Sciatic nerve (tissue), 2 donors: ENCODE results near the gene GPR139. TPM values are rescaled to one million over a fixed set of nuclear protein-coding genes. Genes with fewer than 3 reads are reported as not detected.

Experiments
- ATAC-seq: fragments of 200-7000 bp; cut with Tn5 transposase; one replicate; pipeline ENCODE4 v1.9.1; 2020; ENCODE audit warnings: mild to moderate bottlenecking, moderate library complexity
- DNase-seq: peaks from one replicate; pipeline ENCODE4 v3.0.0-alpha.2; 2020; ENCODE audit warnings: low spot score
- intact Hi-C: fragments of 100-400 bp; cut with DNase I; formaldehyde crosslinking; loops from one replicate; pipeline ENCODE4 v1.14.2; 2022
- total RNA-seq: library from RNA; stranded (reverse); fragmentation: NEBNext Ultra II Directional; extraction: Animal tissue kit (Norgen Biotek cat#: 25700); gene quantifications from one replicate; pipeline ENCODE4 v1.2.1, GENCODE V29; 2021
- donor health status: DM: no; HTN: no; CAD: no.
- donor health status: DM: no; HTN: no; CAD: no.

Gene GPR139
- total RNA-seq = not detected

DNA sequence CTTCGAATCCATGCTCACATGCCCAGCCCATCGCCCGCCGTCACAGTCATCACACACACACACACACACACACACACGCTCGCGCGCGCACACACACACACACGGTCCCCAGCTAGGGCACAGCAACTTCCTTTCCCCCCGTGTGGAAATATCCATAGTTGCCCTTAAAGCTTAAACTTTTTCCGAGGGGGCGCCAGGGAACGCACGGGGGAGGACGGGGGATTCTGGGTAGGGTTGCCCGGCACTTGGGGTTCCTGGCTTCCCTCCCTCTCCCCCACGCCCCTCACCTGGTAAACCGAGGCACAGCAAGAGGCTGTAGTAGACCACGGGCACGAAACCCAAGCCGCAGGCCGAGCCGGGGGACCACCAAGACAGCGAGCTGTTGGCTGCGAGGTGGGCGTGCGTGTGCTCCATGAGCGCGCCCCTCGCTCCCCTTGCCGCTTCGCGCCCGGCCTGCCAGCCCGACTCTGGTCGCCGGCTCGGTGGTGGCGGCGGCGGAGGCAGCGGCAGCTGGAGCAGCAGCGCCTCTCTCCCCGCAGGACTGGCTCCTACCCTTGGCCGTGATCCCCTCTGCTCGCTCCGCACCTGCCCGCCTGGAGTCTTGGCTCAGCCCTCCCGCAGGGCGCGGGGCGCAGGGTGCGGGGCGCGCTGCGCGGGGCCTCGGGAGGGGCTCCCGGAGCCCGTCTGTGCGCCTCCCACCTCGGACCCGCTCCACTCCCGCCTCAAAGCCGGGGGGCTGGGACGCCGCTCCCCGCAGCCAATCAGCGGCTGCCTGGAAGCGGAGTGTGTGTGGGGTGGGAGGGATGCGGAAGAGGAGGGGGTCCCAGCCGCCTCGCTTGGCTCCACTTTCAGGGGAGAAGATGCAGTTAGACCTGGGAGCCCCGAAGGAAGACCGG is at the start of gene GPR139:
Gene GPR139, minus strand, starts transcription at position 688 of the 896 bp plus-strand sequence. Its CDS starts 274 bp downstream, at position 414.
- DNase-seq (no peak), ATAC-seq (no peak)
- intact Hi-C loops = no loop called here

DNA sequence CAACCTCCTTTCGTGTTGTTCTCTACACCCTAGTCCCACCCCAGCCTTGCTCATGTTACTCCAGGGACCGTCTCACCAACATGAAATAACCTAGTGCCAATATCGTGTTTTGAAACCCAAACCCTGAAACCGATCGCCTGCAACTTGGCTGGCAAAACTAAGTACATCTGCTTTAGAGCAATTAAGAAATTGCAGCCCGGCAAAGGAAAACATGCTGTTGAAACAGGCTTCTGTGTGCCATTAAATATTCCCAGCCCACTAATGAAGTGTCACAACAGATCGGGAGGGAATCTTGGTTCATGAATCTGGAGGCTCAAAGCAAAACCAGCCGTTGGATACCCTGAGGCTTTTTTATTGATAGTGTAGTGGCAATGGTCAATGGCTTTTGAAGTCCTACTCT is 48.3 kb upstream of the GPR139 start:
- ATAC-seq (no peak), DNase-seq (no peak)
- intact Hi-C loops = no loop called here

DNA sequence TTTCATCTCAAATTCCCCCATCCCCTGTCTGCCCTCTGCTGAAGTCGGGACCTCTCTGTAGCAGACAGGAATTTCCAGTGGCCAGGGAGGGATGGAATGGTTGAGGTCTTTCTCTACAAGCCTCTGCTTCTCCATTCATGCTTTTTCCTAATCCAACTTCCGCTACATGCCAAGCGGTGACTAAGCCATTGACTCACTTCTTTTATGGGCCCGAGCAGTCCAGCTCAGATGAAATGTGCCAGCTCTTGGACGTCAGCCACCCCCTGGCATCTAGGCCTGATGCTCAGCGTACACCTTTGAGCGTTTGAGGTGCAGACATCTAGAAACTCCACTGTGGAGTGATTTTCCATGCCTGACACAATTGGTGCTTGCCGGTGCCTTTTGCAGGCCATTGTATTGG is 40.7 kb upstream of the GPR139 start:
- intact Hi-C loops = no loop called here
- no peak for DNase-seq
- no peak for ATAC-seq

DNA sequence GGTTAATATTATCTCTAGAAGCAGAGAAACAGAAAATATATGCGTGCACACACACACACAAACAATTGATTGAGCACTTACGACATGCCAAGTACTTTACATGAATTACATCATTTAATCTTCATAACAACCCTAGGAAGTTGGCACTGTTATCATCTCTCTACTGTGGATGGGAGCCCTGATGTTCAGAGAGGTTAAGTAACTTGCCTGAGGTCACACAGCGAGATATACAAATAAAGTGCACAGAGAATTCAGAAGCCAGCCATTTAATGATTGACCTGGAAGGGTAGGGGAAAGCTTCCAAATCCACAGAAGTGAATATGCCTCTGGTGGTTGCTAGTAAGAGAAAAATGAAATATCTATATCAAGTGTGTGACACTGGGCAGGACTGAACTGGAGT is 37.5 kb upstream of the GPR139 start:
- intact Hi-C loops = no loop called here
- no peak for DNase-seq
- ATAC-seq = no peak

DNA sequence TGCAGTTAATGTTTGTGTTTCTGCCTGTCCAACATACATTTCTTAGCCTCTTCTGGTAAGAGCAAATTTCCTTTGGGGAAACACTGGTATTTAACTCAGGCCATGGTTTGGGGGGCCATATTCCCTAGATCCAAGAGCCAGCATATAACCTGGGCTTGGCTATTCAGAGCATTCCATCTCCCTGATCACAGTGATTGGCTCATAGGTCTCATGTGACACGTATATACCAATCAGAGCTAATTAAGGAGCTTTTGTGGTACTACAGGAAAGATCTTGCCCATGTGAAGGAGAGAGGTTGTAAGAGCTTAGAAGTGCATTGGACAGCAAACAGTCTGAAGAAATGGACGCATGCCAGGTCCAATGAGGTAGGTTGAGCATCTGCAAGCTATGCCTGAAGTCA is 33.4 kb upstream of the GPR139 start:
- DNase-seq = no peak
- intact Hi-C loops = no loop called here

DNA sequence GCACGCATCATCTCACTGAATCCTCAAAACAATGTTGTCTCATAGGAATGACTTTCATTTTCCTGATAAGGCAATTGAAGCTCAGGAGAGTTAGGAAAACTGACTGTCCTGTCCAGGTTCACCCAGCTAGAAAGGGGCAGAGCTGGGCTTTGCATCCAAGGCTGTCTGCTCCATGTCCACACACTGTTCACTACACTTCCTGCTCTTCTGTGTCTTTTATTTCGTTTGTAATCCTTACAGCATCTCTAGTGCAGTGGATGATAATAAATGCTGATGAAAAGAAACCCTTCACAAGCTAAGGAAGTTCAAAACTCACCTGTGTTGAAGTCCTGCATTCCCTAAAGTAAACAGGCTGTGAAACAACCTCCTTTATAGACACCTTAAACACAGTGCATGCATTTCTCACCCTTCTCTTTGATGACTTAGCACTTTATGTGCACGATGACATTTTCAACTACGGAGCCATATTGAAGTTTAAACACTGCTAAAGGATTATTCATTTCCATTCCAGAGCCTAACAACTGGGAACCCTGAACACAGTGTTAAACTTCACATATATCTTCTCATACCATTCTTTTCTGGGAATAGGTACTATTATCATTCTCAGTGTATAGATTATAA is 31.0 kb upstream of the GPR139 start:
- DNase-seq (no peak), ATAC-seq (no peak)
- intact Hi-C loops = no loop called here

More for the DNA sequence above, 33.4 kb upstream of the GPR139 start:
- ATAC-seq = no peak

DNA sequence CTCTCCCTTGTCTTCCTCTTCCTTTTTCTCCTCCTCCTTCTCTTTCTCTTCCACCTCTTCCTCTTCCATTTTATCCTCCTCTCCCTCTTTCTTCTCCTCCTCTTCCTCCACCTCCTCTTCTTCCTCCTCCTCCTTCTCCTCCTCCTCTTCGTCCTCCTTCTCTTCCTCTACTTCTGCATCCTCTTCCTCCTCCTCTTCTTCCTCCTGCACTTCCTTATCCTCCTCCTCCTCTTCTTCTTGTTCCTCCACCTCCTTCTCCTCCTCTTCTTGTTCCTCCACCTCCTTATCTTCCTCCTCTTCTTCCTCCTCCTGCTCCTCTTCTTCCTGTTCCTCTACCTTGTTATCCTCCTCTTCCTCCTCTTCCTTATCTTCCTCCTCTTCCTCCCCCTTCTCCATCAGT is 28.8 kb upstream of the GPR139 start:
- no peak for ATAC-seq
- intact Hi-C loops = no loop called here
- DNase-seq = no peak

DNA sequence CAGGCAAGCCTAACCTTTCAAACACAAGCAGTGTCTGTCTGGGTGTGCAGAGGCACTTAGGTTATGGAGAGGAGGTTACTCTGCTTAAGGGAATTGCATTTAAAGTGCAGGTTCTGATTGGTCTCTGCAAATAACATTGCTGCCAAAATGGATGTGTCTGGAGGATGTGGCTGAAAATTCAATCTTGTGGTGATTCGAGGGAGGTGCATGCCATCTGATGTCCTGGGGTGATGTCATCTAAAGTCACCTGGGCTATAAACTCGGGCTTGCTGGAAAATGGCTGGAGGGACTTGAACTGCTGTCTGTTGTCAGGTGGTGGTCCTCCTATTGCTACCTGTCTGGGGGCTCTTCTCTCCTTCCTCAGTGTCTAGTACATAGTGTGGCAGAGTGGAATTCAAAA is 28.3 kb upstream of the GPR139 start:
- no peak for ATAC-seq
- no peak for DNase-seq
- intact Hi-C loops = no loop called here

DNA sequence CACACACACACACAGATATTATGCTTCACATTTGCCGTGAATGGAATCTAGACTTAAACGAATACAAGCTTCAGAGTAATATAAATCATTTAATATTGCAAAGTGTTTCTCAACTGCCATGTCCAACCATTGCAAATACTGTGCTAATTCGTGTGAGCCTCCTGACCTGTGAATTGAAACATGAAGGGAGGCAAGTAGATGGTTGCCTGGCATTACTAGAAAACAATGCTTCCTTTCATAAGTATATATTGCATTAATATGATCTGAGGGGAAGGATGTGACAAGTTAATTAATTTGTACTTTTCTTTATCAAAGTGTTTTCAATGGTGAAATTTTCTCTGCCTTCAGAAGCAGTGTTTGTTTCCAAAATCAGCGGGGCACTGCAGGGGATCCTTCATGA is 25.7 kb upstream of the GPR139 start:
- intact Hi-C loops = no loop called here
- DNase-seq = no peak
- ATAC-seq = no peak

DNA sequence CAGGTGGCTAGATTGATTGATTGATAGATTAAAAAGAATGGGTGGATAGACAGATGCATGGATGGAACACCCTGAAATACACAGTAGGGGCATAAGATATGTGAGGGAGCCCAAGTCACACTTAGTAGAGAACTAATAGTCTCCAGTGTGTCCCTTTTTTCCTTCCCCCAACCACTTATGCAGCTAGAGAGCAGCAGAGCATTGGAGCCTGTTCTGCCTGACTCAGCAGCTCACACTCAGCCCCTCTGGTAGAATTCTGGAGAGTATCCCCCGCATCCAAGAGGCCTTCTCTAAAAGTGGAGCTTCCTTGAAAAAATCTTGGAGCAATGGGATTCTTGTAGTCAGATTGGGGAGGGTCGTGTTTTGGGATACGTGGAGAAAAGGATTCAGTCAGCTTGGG is 20.5 kb upstream of the GPR139 start:
- intact Hi-C loops = no loop called here
- no peak for DNase-seq
- ATAC-seq = no peak

DNA sequence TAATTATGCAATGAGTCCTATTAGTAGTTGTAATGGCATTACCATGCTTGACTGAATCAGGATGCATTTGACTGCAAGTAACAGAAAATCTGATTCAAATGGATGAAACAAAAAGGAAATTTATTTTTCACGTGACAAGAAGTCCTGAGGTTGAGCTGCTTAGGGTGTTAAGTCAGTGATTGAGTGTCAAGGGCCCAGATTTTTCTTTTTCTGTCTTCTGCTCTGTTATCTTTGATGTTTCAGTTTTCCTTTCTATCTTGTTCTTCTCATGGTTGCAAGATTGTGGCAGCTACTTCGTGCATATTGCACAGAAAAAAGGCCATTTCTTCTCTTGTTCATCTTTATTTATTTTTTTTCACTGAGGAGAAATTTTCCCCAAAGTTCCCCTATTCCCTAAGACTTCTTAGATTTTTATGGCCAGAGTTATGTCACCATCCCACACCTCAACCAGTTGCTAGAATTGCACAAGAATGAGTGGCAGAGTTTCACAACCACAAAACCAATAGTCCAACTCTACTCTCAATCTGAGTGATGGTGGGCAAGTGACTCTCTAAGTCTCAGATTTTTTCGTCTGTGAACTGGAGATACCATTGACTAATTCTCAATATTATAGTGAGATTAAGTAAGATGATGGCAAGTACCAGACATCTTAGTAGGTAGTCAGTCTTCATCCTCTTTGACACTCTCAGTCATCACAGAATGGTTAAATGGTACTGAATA is 15.7 kb upstream of the GPR139 start:
- intact Hi-C loops = no loop called here
- DNase-seq (no peak), ATAC-seq (no peak)

DNA sequence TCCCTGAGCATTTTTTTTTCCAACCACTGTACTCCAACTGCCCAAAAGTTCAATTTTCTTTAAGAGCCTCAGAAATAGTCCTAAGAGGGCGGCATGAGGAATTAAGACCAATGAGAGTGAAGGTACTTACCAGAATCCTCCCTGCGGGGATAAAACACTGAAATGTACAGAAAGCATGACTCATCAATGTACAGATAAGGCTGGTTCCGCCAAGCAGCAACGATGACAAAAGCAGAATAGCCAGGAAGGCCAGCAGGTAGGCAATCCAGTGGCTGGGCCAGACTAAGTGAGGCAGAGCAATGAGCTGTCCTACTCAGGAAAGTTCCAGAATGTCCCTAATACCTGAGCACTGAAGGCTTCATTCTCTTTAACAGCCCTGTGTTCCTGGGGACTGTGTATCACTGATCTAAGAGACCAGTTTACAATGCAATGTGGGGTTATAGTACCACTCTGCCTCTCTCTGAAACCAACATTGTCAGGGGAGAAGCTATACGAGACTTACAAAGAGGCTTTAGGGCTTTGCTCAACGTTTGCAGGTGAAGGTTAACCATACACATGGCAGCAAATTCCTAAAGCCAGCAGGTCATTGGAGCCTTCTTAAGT is 11.0 kb upstream of the GPR139 start:
- no peak for DNase-seq
- no peak for ATAC-seq
- intact Hi-C loops = no loop called here

DNA sequence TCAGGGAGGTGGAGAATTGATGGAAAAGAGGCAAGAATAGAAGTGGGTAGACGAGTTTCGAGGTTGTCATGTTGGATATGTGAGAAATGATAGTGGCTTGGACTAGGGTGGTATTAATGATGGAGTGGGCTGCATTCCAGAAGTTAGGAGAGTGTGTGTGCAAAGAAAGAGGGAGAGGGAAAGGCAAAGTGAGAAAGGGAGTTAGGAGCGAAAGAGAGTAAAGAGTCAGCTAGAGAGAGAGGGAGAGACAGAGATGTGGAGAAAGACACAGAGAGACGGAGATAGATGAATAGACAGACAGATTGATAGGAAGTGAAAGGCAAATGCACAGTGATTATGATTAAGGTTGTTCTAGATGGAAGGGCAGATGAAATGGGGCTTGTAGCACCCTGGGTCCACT is 5.4 kb upstream of the GPR139 start:
- intact Hi-C loops = no loop called here
- ATAC-seq = no peak
- DNase-seq = no peak

DNA sequence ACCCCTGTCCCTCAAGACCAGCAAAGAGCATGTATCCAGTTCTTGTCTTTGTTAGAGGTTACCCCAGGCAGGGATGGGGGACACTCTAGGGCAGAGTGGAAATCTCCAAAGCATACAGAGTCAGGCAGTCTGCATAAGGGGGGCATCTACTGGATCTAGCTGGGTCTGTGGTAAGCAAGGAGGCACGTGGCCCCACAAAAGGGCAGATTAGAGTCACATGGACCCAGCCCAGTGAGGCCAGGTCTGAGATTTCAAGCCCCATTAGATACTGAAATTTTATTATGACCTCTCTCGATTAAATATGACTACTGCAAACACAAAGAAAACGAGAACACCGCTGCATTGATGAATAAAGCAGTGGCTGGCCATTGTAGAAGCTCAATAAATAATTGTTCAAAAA is 1.6 kb upstream of the GPR139 start:
- ATAC-seq (no peak), DNase-seq (no peak)
- intact Hi-C loops = no loop called here

DNA sequence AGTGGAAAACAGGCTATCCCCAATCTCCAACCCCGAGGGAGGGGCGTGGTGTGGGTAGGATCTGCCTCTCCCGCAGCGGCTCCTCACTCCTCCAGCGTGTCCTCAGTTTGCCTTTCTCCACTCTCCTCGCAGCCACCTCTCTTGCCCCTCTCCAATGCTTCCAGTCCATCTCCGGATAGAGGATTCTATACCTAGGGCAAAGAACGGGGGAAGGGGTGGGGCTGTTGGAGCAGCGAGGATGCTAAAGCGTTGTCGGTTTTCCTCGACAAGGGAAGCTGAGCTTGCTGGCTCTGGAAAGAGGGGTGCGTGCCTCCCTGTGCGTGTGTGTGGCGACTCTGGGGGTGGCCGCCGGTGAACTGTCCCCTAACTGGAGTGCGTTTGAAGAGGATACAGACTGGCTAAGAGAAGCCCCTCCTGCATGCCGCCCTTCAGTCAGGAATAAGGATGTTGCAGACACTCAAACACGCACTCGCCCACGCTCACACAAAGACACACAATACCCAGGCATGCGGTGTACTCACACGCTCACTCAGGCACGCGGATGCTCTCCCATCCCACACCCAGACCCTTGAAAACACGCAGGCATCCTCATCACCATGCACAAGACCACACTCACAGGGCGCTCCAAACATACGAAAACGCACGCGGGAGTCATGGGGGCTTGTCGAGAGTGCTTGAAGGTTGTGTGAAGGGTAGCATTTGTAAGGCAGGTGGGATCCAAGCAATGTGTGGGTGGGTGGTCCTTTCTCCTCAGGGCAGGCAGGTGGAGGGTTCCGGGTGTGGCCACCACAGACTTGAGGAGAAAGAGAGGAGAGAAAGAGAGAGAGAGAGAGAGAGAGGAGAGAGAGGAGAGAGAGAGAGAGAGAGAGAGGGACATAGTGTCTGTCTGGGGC is 655 bp upstream of the GPR139 start:
- DNase-seq (no peak), ATAC-seq (no peak)
- intact Hi-C loops = no loop called here

DNA sequence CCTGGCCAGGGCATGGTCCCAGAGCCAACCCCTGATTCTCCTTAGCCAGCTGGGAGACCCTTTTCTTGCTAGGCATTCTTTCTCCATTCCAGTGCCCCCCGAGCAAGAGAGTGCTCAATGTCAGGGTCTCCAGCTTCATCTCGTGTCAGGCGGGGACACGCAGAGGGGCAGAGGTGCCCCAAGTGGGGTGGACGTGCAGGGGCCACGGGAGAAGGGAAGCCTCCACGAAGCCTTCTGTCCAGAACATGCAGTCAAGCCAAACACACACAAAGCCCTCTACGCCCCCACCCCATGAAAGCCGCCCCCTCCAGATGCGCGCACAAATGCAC is 852 bp downstream of the GPR139 start:
- DNase-seq (no peak), ATAC-seq (no peak)
- intact Hi-C loops = no loop called here

DNA sequence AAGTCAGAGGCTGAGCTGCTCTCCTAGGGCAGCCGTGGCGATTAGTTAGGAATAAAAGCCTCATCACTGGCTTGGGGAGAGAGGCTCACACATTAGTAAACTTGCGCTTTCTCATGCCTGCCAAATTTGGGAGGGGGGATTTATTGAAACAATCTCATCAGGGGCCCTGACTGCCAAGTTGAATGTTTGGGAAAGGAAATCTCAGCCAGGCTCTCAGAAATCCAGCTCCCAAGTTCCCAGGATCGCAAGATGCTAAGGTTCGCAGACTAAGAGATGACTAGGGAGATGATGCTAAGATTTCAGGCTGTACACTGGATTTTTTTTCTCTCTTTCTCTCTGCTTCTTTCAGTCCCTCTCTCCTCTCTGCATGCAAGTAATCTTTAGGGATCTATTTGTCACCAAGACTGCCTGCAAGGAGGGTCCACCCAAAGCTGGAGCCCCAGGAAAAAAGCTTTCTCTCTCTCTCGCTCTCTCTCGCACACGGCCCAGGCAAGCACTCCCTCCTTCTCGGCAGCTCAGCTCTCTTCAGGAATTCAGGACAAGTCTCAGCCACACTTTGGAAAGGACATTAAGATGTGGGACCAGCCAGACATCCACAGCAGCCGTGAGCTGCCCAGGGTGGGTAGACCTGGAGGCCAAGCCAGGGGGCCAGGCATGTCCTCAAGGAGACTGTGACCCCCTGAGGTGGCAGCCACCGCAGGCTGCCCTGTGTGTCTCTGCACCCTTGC is 1.4 kb downstream of the GPR139 start:
- ATAC-seq = no peak
- no peak for DNase-seq
- intact Hi-C loops = no loop called here

DNA sequence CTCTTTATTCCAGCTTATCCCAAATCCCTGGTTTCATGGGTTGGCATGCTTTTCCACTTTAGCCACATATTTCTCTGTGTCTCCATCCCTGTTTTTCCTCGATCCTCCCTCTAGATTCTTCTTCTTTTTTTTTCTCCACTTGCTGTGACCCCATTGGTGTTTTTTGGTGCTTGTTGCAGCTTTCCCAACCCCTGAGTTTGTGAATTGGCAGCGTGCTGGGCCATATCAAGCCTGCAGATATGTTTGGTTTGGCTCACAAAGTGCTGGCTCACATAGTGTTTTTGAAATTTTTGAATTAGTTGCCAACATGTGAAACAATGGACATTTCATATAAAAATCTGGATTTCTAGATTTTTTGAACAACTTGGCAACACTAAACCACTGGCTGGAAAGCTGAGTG is 8.8 kb downstream of the GPR139 start:
- ATAC-seq = no peak
- DNase-seq = no peak
- intact Hi-C loops = no loop called here
